Measurements from ENCODE around the gene SERPINA4.
"Not testable (repeated sequence)": the region's sequence is repeated elsewhere in the genome, so short reads cannot be mapped to it uniquely, and the experiment has no call there.

SERPINA4 gene

DNA sequence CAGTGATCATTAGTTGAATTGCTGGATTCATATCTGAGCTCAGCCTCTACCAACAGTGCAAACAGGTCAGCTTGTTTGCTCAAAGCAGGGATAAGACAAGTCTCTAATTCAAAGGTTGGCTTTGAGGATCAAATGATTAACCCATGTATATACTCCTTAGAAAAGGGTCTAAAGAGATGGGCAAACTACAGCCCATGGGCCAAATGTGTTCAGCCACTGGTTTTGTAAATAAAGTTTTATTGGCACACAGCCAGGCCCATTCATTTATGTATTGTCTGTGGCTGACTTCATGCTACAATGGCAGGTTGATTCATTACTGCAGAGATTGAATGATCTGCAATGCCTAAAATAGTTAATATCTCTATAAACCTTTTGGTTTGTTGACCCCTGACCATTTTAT, 3.1 kb downstream of the SERPINA4 start:
- in situ Hi-C loops (cut with MboI; ENCODE audit: low sequenced_read_pairs) = no loop called here

DNA sequence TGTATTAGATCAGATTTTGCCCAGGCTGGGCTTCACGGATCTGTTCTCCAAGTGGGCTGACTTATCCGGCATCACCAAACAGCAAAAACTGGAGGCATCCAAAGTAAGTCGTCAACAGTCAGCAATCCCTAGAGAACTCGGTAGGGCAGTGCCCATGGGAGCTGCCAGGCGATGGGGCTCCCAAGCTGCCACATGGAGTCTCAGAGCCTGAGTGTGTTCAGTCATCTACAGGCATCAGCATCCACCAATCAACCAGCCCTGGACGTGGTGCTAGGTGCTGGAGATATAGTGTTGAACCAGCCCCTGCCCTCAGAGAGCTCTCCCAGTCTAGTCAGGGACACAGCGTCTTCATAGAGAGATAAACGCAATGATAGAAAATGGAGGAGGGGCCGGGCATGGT, 6.9 kb downstream of the SERPINA4 start:
- in situ Hi-C loops (cut with MboI; ENCODE audit: low sequenced_read_pairs) = no loop called here

DNA sequence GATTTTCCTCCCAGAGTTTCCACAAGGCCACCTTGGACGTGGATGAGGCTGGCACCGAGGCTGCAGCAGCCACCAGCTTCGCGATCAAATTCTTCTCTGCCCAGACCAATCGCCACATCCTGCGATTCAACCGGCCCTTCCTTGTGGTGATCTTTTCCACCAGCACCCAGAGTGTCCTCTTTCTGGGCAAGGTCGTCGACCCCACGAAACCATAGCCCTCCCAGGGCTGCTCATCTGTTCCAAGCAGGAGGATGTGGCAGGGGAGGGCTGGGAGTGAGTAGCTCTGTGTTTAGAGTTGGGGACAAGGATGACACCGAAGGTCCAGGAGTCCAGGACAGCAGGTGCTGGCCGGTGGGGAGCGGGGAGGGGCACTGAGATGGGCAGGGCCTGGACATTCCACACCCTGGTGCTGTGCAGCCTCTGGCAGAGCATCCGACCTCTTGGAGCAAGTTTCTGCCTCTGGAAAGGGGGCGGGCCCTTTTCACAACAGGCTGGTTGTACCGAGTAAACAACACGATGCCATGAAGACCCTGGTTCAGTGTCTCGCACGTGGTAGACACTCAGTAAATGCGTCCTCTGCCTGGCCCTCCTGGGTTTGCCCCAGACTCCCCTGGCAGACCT, 8.2 kb downstream of the SERPINA4 start:
- in situ Hi-C loops (cut with MboI; ENCODE audit: low sequenced_read_pairs) = no loop called here

DNA sequence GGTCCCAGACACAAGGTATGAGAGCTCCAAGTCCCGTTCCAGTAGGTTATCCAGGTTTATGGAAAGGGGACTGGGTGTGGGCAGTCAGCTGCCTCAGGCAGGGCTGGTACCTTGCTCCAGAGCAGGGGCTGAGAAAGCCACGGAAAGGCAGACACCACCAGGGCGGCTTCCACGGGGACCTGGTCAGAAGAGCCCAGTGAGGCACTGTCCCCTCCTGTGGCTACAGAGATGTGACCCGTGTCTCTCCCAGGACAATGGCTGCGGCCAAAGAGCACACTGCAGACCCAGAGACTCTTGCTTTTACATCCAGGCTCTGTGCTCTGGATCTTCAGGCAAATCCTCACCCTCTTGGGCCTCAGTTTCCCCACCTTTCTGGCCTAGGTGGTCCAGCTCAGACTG, 8.8 kb downstream of the SERPINA4 start:
- in situ Hi-C loops (cut with MboI; ENCODE audit: low sequenced_read_pairs) = no loop called here

DNA sequence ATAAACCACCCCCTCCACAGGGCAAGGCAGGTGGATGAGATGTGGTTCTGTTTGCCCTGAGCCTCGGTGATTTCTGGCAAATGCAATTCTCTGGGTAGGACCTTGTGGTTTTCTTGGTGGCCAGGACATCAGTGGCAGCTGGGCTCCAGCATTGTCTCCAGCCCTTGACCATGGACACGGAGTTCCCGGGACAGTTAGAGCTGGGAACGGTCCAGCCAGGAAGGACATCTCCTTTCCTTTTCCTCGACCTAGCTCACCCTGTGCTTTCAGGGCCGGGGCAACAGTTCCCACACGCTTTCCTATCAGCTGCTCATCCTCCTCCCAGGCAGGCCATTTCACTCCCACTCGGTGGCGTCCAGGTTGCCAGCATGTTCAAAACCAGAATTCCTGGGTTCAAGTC, 9.2 kb downstream of the SERPINA4 start:
- in situ Hi-C loops (cut with MboI; ENCODE audit: low sequenced_read_pairs) = no loop called here

DNA sequence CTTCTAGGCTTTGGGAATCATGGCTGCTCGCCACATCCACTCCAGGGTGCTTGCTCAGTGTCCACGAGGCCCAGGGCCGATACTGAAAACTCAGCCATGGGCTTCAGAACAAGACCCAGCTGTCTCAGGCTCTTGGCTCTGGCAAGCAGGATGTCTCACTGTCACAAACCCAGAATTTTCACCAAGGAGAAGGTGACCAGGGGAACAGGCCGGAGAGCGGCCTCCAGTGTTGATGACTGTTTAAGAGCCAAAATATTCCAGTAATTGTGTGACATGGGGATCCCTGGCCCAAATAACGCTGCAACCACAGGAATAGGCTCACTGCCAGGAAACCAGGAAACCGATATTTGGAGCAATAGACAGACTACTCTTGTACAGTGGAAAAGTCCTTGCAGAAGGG, 10.2 kb downstream of the SERPINA4 start:
- in situ Hi-C loops (cut with MboI; ENCODE audit: low sequenced_read_pairs) = no loop called here

DNA sequence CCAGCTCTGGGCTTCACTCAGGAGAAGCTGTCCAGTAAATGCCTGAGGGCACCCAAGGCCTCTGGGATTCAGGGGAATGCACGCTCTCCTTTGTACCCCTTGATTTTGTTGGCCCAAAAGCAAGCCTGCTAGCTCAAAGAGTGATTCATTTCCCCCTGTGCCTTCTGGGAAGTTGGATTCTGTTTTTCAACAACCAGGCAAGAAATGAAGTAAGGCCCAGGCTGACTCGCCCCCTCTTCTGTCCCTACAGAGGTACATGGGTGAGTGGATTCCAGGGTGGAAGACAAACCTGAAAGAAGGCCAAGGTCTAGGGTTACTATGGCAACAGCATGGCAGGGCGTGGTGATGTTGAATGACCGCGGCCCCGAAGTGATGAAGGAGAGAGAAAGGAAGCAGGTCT, 10.7 kb downstream of the SERPINA4 start:
- in situ Hi-C loops (cut with MboI; ENCODE audit: low sequenced_read_pairs) = no loop called here

DNA sequence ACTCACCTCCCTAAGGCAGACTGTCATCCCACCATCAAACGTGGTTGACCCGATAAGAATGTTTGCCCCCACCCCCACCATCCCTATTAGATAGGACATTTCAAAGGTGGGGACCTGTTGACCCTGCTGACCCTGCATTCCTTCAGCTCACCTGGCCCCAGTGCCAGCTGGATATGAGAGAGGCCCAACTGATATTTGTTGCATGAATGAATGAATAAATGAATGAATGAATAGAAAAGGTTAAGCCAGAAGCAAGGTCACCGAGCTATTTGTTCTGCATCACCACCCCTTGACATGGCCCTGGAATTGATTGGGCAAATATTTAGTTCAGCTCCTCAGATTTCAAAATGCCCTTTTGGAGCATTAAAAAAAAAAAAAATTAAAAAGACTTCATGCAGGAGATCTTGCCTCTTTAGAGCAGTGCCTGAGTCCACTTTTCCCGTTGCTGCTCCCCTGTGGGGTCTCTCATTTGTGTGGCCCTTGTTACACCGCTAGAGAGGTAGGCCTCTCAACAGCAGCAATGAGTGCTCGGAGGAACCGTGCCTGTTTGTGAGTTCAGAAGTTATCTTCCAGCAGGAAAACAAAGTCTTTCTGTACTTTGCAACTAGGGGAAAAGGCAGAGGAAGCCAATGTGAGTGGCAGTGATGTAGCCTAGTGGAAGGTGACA, 11.5 kb downstream of the SERPINA4 start:
- in situ Hi-C loops (cut with MboI; ENCODE audit: low sequenced_read_pairs) = no loop called here

DNA sequence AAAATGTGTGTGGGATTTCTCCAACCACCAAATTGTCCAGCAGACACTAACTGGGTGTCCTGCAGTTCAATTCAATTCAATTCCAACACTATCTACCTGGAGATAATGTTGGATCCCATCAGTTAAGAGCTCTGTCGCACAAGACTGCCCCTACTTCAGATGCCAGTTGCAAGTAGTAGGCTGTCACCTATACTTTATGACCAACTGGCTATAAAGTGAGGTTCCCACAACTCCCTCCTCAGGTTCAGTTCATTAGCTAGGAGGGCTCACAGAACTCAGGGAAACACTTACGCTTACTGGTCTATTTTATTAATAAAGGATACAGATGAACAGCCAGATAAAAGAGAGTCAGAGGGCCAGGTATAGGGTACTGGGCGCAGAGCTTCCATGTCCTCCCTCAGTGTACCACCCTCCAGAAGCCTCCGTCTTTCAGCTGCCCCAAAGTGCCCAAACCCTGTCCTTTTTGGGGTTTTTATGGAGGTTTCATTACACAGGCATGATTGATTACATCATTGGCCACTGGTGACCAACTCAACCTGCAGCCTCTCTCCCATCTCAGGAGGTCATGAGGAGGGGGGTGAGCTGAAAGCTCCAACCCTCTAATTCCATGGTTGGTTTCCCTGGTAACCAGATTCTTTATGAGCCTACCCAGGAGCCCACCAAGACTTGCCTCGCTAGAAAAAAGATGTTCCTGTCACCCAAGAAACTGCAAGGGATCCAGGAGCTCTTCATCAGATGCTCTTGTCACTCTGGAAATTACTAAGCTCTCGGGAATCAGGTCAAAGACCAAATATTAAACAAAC, 12.4 kb downstream of the SERPINA4 start:
- in situ Hi-C loops (cut with MboI; ENCODE audit: low sequenced_read_pairs) = no loop called here

DNA sequence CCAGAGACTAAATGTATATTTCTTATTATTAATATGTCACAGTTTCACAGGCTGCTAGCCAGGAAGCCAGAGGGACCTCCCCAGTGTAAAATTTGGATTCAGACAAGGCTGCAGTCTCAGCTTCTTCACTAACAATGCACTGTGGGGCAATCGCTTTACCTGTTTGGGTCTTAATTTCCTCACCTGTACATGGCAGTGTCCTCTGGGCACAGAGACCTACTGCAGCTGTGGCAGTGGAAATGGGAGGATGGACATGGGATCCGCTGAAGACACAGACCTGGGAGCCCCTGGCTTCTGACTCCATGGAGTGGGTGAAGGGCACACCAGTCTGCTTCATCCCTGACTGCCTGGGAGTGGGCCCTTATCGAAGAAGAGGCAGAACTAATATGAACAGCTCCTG, 13.1 kb downstream of the SERPINA4 start:
- in situ Hi-C loops (cut with MboI; ENCODE audit: low sequenced_read_pairs) = no loop called here

DNA sequence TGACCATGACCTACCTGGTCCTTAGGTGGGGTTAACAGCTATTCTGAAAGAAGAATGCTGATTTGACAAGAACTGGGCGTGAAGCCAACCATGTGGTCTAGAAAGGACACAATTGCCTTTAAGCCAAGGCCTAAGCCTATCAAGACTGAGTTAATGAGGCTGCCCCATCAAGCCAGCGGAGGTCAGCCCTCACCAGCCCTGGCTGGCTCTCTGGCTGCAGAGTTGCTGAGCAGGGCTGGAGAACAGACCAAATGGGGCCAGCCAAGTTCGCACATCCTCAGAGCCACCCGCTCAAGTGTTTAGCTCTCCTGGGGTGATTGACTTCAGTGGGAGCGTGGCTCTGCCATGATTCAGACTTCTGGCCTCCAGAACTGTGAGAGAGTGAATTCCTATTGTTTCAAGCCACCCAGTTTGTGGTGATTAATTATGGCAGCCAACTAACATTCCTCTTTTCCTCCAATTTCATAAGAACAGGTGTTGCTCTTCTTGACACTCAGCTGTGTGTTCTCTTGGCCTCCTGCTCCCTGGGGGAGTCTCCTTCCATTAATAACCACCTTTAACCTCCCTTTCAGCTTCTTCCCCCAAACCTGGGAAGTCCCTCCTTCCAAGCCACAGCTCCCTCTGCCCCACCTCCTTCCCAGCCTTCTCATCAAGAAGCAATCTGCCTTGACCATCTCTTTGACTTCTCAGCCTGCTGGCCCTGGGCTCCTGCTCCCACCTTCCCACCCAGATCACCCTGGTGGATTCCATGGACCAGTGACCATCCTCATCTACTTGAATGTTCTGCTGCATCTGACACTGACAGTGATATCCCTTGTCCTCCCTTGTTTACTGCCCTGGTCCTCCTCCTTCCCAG, 14.7 kb downstream of the SERPINA4 start:
- in situ Hi-C loops (cut with MboI; ENCODE audit: low sequenced_read_pairs) = no loop called here

DNA sequence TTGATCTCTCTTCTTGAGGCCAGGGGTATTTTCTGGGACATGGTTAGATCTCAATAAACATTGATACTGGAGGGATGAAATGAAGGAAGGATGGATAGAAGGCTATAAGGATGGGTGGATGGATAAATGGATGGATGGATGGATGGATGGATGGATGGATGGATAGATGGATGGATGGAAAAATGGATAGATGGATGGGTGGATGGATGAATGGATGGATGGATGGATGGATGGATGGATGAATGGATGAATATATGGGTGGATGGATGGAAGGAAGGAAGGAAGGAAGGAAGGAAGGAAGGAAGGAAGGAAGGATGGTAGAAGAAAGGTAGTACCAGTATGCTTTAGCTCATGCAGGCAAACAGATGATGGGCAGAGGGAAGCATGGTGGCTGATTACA, 16.2 kb downstream of the SERPINA4 start:
- in situ Hi-C loops (cut with MboI; ENCODE audit: low sequenced_read_pairs) = not testable (repeated sequence)

DNA sequence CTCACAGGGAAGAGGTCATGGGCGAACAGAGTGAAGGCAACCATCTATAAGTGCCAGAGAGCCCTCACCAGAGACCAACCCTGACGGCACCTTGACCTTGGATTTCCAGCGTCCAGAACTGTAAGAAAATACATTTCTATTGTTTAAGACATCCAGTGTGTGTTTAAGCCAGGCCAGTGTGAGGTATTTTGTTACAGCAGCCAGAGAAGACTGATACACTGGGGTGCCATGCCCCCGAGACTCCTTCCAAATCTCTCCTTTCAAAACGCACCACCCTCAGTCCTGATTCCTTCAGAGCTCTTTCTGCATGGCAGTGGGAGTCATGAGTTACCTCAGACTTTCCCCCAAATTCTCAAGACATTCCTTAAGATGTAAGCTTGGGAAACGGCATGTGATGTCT, 17.5 kb downstream of the SERPINA4 start:
- in situ Hi-C loops (cut with MboI; ENCODE audit: low sequenced_read_pairs) = no loop called here

DNA sequence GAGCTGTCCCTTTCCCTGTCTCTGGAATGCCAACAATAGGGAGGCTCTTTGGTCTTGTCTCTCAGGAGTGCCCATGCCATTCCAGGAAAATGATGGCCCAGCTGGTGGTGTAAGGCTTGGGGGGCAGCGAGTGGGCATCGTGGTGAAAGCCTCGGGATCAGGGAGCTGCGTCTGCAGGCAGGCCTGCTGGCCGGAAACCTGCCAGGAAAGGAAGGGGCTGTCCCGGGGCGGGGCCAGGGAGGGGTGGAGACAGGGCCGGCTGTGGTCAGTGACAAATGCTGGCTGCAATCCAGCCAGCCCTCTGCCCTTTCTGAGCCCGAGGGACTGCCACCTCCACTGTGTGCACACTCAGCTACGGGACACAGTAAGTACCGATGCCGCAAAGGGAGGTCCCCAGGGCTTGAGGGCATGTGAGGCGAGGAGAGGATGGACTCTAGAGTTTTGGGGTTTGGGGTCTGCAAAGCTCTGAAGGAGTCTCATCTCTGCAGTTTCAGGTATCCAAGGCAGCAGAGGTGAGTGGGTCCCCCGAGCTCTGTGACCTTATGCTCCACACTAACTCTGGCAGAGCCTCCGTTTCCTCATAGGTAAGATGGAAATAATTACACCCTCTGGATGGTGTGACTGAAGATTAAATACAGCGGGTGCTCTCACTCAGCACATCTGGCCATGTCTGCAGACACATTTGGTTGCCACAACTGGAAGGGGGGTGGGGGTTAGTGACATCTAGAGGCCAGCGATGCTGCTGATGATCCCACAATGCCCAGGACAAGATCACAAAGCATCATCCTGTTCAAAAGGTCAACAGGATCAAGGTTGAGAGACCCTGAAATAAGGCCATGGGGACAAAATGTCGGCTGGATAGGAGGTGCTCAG, 20.1 kb downstream of the SERPINA4 start, which contains the start of gene SERPINA5:
Gene SERPINA5 (plus strand): TSS at position 300 of the 873 bp plus-strand sequence. CDS start 5,937 bp downstream, outside the sequence.
- in situ Hi-C loops (cut with MboI; ENCODE audit: low sequenced_read_pairs) = no loop called here

DNA sequence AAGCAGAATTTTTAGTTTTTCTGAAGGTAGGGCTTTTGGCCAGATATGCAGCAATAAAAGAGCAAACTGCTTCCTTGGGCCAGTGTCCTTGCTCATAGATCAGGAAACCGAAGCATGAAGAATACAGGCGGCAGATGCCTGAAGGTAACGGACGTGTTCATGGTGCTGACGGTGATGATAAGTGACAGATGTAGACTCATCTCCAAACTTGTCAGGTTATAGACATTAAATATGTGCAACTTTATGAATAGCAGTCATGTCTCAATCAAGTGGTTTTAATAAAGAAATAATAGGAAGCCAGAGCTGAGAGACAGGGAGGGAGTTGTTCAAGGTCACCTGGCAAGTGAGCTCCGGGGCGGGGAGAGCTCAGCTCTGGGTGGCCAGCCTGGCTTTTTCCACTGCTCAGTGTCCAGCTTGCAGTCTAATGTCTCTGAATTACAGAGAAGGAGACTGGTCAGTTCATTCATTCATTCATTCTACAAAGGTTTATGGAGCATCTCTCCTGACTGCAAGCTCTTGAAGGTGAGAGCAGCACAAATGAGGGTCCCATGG, 21.0 kb downstream of the SERPINA4 start:
- in situ Hi-C loops (cut with MboI; ENCODE audit: low sequenced_read_pairs) = no loop called here

DNA sequence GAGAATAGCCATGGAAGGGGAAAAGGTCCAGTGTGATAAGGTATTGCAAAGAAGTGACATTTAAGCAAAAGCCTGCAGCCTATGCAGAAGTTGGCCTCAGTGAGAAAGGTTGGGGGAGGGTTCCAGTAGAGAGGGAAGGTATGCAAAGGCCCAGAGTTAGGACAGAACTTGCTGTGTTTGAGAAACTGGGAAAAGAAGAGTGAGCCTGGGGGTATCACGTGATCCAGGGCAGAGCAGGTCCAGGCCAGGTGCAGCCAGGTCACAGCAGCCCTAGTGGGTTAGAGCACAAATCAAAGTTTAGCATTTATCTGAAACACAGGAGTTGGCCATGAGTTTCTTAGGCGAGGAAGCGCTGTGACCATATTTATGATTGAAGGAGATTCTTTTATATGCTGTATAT, 21.6 kb downstream of the SERPINA4 start:
- in situ Hi-C loops (cut with MboI; ENCODE audit: low sequenced_read_pairs) = no loop called here

DNA sequence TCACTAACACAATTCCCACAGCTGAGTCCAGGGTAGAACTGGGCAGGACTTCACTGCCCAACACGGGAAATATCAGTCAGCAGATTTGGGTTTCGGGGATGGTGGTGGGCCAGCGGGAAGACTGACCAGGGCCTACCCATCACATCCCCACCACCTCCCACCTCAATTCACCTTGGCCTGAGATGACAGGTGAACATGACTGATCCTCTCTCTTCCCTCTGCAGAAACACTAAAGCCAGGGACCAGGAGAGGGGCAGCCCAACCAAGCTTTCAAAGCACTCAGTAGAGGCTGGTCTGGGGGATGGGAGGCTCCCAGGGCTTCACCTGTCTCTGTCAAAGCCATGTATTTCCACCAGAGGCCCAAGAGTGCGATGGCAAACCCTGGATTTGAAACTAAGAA, 22.3 kb downstream of the SERPINA4 start:
- in situ Hi-C loops (cut with MboI; ENCODE audit: low sequenced_read_pairs) = no loop called here

DNA sequence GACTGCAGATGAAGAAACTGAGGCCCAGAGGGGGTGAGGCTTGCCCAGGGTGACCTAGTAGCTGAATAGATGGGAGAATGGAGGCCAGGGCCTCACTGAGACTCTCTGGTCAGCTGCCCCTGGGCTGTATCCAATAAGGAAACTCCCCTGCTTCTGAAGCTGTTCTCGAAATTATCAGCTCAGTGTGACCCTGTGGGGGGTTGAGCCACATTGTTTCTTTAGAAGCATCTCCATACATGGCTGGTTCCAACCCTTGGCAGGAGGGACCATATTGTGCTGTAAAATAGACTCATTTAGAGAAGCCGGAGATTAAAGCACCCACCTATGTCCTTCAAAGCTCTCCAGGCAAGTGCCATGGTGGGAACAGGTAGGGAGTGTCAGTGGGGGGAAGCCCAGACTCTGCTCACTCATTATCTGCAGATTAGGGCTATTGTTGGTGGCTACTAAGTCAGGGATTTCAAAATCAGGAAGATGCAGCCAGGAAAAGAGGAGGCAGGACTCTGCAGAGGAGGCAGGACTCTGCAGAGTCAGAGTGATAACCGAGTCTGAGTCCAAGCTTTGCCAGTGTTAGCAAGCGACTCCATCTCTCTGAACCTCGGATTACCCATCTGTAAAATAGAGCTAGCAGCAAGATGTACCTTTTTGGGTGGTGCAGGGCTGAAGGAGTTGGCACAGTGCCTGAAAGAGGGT, 23.5 kb downstream of the SERPINA4 start:
- in situ Hi-C loops (cut with MboI; ENCODE audit: low sequenced_read_pairs) = no loop called here

DNA sequence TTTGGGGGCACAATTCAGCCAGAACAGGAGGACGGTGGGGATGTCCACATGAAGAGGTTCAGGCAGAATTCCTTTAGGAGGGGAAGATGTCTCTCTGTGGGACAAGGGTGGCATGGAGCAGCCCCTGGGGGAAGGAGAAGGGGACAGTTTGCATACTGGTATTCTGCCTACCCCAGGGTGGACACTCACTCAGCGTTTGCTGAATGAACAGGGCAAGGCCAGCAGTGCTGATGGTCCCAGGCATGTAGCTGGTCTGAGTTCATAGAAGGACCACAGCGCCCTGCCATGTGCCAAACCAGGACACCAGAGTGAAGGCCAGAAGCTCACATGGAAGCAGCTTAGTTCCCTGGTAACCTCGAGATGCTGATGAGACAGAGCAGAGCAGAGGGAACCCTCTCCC, 25.4 kb downstream of the SERPINA4 start:
- in situ Hi-C loops (cut with MboI; ENCODE audit: low sequenced_read_pairs) = no loop called here

All from hTERT RPE-1 (cell line).